NT2/D1 (cell line): ENCODE results near the gene EPN2.

Experiments
- DNase-seq: peaks from one replicate; pipeline ENCODE4 v3.0.0-alpha.2; 2011; ENCODE audit warnings: low read depth, low spot score
- H3K27me3 ChIP-seq: 2 replicates; pipeline ENCODE4 v1.6.0; 2011; ENCODE audit warnings: mild to moderate bottlenecking; ENCODE audit not compliant: insufficient read length, insufficient read depth
- H3K36me3 ChIP-seq: 2 replicates; pipeline ENCODE4 v1.6.1; 2011; ENCODE audit warnings: mild to moderate bottlenecking, low read length, mixed read lengths; ENCODE audit not compliant: insufficient read depth, insufficient read length
- H3K4me1 ChIP-seq: 2 replicates; pipeline ENCODE4 v1.5.1; 2011; ENCODE audit not compliant: insufficient read depth, insufficient read length
- H3K4me3 ChIP-seq: 2 replicates; pipeline ENCODE4 v1.5.1; 2011; ENCODE audit warnings: low read depth; ENCODE audit not compliant: insufficient read length
- H3K9ac ChIP-seq: 2 replicates; pipeline ENCODE4 v1.6.0; 2011; ENCODE audit warnings: low read depth; ENCODE audit not compliant: insufficient read length
- H3K9me3 ChIP-seq: 2 replicates; pipeline ENCODE4 v1.5.1; 2011; ENCODE audit warnings: mild to moderate bottlenecking, low read length; ENCODE audit not compliant: insufficient read depth
- SUZ12 ChIP-seq: IDR thresholded peaks from 2 replicates; pipeline ENCODE4 v1.6.1; 2011; ENCODE audit not compliant: insufficient read length, insufficient read depth; ENCODE audit errors: extremely low read depth
- YY1 ChIP-seq: IDR thresholded peaks from 2 replicates; pipeline ENCODE4 v1.6.1; 2011; ENCODE audit not compliant: insufficient read length, insufficient read depth
- ZNF274 ChIP-seq: IDR thresholded peaks from 2 replicates; pipeline ENCODE4 v1.6.1; 2011; ENCODE audit warnings: mild to moderate bottlenecking, low read depth, low read length

Gene EPN2

DNA sequence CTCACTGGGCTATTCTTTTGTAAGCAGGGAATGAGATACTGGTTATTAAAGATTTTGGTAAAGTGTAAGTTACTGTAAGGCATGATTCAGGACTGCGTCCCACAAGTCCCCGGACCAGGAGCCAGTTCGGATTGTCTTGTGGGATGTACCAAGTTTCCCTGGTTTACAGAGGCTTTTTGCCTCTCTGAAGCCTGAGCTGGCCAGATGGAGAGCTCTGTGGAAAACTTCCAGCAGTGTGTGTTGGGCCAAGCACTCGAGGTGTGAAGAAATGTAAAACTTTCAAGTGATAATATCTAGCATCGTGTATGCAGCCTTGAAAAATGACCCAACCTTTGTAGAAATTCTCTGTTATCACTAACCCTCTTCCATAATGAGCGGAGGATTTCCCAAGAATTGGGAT, 2.4 kb downstream of the EPN2 start:
- H3K9ac ChIP-seq, result no peak overlapping the region
- H3K9me3 ChIP-seq, result no peaks in the 10 kb centered on the region
- no peak for DNase-seq
- H3K36me3 ChIP-seq, result peaks cover 8% of the 10 kb centered on the region
- TF ChIP-seq ZNF274, result no peak
- TF ChIP-seq YY1, result no peak
- no peak for TF ChIP-seq SUZ12
- H3K4me1 ChIP-seq, result peaks cover 2% of the 10 kb centered on the region
- H3K27me3 ChIP-seq, result no peaks in the 10 kb centered on the region
- H3K4me3 ChIP-seq, result no peak overlapping the region

DNA sequence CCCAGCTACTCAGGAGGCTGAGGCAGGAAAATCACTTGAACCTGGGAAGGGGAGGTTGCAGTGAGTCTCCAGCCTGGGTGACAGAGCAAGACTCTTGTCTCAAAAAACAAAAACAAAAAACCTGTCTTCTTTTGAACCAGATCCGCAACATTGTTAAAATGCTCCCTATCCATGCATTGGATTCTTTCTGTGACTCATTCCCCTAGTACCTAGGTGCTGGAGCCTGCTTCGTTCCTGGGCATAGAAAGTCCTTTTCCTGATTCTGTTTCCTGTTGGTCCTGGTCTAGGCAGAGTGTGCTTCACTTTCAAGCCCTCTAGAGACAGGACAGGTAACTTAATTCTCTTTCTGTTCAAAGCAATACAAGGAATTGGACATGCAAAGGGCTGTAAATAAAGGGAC, 5.2 kb downstream of the EPN2 start:
- Histone ChIP-seq H3K9ac (no peak overlapping the region), H3K36me3 (peaks cover 8% of the 10 kb centered on the region), H3K27me3 (no peaks in the 10 kb centered on the region), H3K9me3 (no peaks in the 10 kb centered on the region), H3K4me3 (no peak overlapping the region), H3K4me1 (peaks cover 2% of the 10 kb centered on the region)
- no peak for DNase-seq
- TF ChIP-seq ZNF274, result no peak
- TF ChIP-seq YY1, result no peak

DNA sequence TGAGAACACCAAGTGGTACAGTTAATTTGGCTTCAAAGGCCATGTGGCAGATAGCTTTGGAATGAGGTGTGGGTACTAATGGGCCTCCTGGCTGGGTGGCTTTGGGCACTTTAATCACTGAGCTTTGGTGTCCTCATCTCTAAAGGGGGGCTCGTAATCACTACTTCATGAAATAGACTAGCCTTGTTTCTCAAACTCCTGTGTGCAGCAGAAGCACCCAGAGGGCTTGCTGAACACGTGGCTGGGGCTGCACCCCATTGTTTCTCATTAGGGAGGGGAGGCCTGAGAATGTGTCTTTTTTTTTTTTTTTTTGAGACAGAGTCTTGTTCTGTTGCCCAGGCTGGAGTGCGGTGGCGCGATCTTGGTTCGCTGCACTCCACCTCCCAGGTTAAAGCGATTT, 5.8 kb downstream of the EPN2 start:
- H3K4me3 ChIP-seq, result no peak overlapping the region
- H3K9ac ChIP-seq, result no peak overlapping the region
- TF ChIP-seq SUZ12 (no peak), ZNF274 (no peak), YY1 (no peak)
- H3K4me1 ChIP-seq, result peaks cover 2% of the 10 kb centered on the region
- no peak for DNase-seq
- no peaks in the 10 kb centered on the region for H3K27me3 ChIP-seq
- H3K9me3 ChIP-seq, result no peaks in the 10 kb centered on the region
- peaks cover 8% of the 10 kb centered on the region for H3K36me3 ChIP-seq

GRCh38 chr17:19243838-19244237, 6.7 kb downstream of the EPN2 start:
- Histone ChIP-seq H3K4me3 (no peak overlapping the region), H3K9me3 (no peaks in the 10 kb centered on the region), H3K4me1 (peaks cover 3% of the 10 kb centered on the region), H3K36me3 (peaks cover 8% of the 10 kb centered on the region), H3K9ac (no peak overlapping the region), H3K27me3 (no peaks in the 10 kb centered on the region)
- DNase-seq, result no peak
- TF ChIP-seq SUZ12 (no peak), ZNF274 (no peak)

DNA sequence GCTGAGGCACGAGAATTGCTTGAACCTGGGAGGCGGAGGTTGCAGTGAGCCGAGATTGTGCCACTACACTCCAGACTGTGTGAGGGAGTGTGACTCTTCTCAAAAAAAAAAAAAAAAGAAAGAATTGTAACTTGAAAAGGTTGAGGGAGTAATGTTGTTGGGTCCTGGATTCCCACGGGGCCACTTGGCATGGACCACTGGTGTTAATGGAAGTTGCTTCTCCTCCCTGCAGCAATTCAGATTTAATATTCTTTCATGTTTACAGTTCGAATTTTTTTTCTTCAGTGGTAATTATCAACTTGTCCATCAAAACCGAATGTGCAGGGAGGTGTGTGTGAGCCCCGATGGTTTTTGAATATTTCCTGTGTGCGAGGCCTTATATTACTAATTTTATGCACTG, 7.2 kb downstream of the EPN2 start:
- H3K4me1 ChIP-seq, result peaks cover 3% of the 10 kb centered on the region
- no peak overlapping the region for H3K4me3 ChIP-seq
- H3K36me3 ChIP-seq, result peaks cover 7% of the 10 kb centered on the region
- H3K27me3 ChIP-seq, result no peaks in the 10 kb centered on the region
- DNase-seq, result no peak
- H3K9me3 ChIP-seq, result no peaks in the 10 kb centered on the region
- no peak overlapping the region for H3K9ac ChIP-seq
- TF ChIP-seq YY1 (no peak), ZNF274 (no peak), SUZ12 (no peak)

- TF ChIP-seq SUZ12 (no peak), ZNF274 (no peak), YY1 (no peak)
Measured at GRCh38 chr17:19244781-19245180, 7.6 kb downstream of the EPN2 start.

DNA sequence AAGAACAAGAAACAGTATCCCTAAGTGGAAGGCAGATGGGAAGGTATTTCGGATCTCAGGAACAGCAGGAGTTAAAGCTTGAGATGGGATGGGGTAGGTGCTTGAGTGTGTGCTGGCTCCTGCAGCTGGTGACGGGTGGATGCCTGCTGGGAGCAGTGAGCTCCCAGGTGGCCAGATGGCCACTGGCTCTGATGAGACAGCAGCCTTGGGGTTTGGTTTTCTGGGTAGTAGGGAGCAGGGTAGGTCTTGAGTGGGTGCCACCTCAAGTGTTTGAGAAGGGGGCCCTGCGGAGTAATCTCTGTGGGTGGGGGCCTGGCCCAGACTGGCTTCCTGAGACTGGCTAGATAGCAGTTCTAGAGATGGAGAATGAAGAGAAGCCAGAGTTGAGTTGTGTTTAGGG, 10.3 kb downstream of the EPN2 start:
- no peak for TF ChIP-seq SUZ12
- no peak for TF ChIP-seq YY1
- TF ChIP-seq ZNF274, result no peak
- no peaks in the 10 kb centered on the region for H3K9me3 ChIP-seq
- H3K4me3 ChIP-seq, result no peak overlapping the region
- H3K27me3 ChIP-seq, result no peaks in the 10 kb centered on the region
- no peak overlapping the region for H3K9ac ChIP-seq
- H3K4me1 ChIP-seq, result peaks cover 3% of the 10 kb centered on the region
- peaks cover 4% of the 10 kb centered on the region for H3K36me3 ChIP-seq
- no peak for DNase-seq

More at GRCh38 chr17:19244781-19245180, 7.6 kb downstream of the EPN2 start:
- no peak overlapping the region for H3K4me3 ChIP-seq
- peaks cover 3% of the 10 kb centered on the region for H3K4me1 ChIP-seq
- H3K9ac ChIP-seq, result no peak overlapping the region
- DNase-seq, result no peak
- peaks cover 8% of the 10 kb centered on the region for H3K36me3 ChIP-seq
- no peaks in the 10 kb centered on the region for H3K9me3 ChIP-seq
- no peaks in the 10 kb centered on the region for H3K27me3 ChIP-seq
